GM04503 (cell line): ENCODE measurements around the gene CORIN.
A peak's percentile ranks its signal among the peaks of the same experiment; 100 is the strongest.

ENCODE experiments used
- DNase-seq: peaks from one replicate; pipeline ENCODE4 v3.0.0-alpha.2; 2012; ENCODE audit warnings: low read depth

Gene CORIN

GRCh38 chr4:47837908-47838294, at the start of gene CORIN:
TSS of gene CORIN (minus strand) at chr4:47838067. CDS start at chr4:47837949, 118 bp downstream.
- DNase-seq, result no peak

GRCh38 chr4:47882228-47882627, 44.4 kb upstream of the CORIN start:
- no peak for DNase-seq

- DNase-seq, result no peak
These were observed 41.6 kb upstream of the CORIN start for GRCh38 chr4:47879458-47879857.

GRCh38 chr4:47876784-47877546, 39.1 kb upstream of the CORIN start:
- DNase-seq, result no peak

- DNase-seq, result no peak
These were observed 38.4 kb upstream of the CORIN start for GRCh38 chr4:47876310-47876709.

GRCh38 chr4:47873877-47874541, 36.1 kb upstream of the CORIN start:
- no peak for DNase-seq

- DNase-seq, result no peak
These were observed 25.6 kb upstream of the CORIN start for GRCh38 chr4:47863486-47863885.

GRCh38 chr4:47862297-47862696, 24.4 kb upstream of the CORIN start:
- DNase-seq, result no peak

GRCh38 chr4:47860305-47860704, 22.4 kb upstream of the CORIN start:
- no peak for DNase-seq

GRCh38 chr4:47858006-47858405, 20.1 kb upstream of the CORIN start:
- no peak for DNase-seq

GRCh38 chr4:47856713-47857112, 18.8 kb upstream of the CORIN start:
- no peak for DNase-seq

GRCh38 chr4:47855350-47855749, 17.5 kb upstream of the CORIN start:
- peak; percentile 47 for DNase-seq

- peak; percentile 19 for DNase-seq
These were observed 14.3 kb upstream of the CORIN start for GRCh38 chr4:47852136-47852535.

GRCh38 chr4:47849466-47849865, 11.6 kb upstream of the CORIN start:
- DNase-seq, result no peak

GRCh38 chr4:47848041-47848440, 10.2 kb upstream of the CORIN start:
- DNase-seq, result no peak

- no peak for DNase-seq
These were observed 5.1 kb upstream of the CORIN start for GRCh38 chr4:47842985-47843384.

GRCh38 chr4:47840291-47840690, 2.4 kb upstream of the CORIN start:
- no peak for DNase-seq

GRCh38 chr4:47839259-47839658, 1.4 kb upstream of the CORIN start:
- DNase-seq, result no peak

- no peak for DNase-seq
These were observed 578 bp upstream of the CORIN start for GRCh38 chr4:47838445-47838844.

- no peak for DNase-seq
These were observed 566 bp downstream of the CORIN start for GRCh38 chr4:47837094-47837907.

GRCh38 chr4:47836641-47837093, 1.2 kb downstream of the CORIN start:
- DNase-seq, result peak; percentile 15

- DNase-seq, result no peak
These were observed 2.4 kb downstream of the CORIN start for GRCh38 chr4:47835494-47835893.
